Lung (tissue), 12 donors: Measurements from ENCODE around the gene LYZ. TPM values are rescaled to one million over a fixed set of nuclear protein-coding genes. Genes with fewer than 3 reads are reported as not detected.

Experiments
- ATAC-seq: fragments of 200-7000 bp; cut with Tn5 transposase; one replicate; pipeline ENCODE4 v1.9.1; 2020; ENCODE audit warnings: moderate number of reproducible peaks; ENCODE audit not compliant: insufficient read depth, low FRiP score
- DNase-seq, 3 donors: peaks; one replicate each; pipeline ENCODE4 v3.0.0-alpha.2; 2013 to 2017
- H3K27ac ChIP-seq, 2 donors: one replicate each; pipeline ENCODE4 v1.5.1; 2013; ENCODE audit warnings: mild to moderate bottlenecking in 2 of 2, moderate library complexity in 2 of 2, control low read depth in 1 of 2, inconsistent platforms in 1 of 2, low read depth in 1 of 2, low read length in 1 of 2
- H3K27me3 ChIP-seq, 3 donors: one replicate each; pipeline ENCODE4 v1.5.1; 2013; ENCODE audit warnings: low read length in 2 of 3; ENCODE audit not compliant: control insufficient read depth in 3 of 3, insufficient read depth in 3 of 3
- H3K36me3 ChIP-seq, 4 donors: one replicate each; pipeline ENCODE4 v1.5.1; 2013; ENCODE audit warnings: low read length in 4 of 4, mild to moderate bottlenecking in 1 of 4, moderate library complexity in 1 of 4; ENCODE audit not compliant: control insufficient read depth in 4 of 4, insufficient read depth in 4 of 4
- H3K4me1 ChIP-seq, 5 donors: one replicate each; pipeline ENCODE4 v1.5.1; 2013; ENCODE audit warnings: low read length in 5 of 5, mild to moderate bottlenecking in 2 of 5, moderate library complexity in 1 of 5; ENCODE audit not compliant: control insufficient read depth in 5 of 5, insufficient read depth in 5 of 5
- H3K4me3 ChIP-seq: one replicate; pipeline ENCODE4 v1.5.1; 2013; ENCODE audit warnings: mild to moderate bottlenecking, control low read depth, moderate library complexity
- H3K9ac ChIP-seq, 2 donors: one replicate each; pipeline ENCODE4 v1.5.1; 2013; ENCODE audit warnings: low read length in 2 of 2, control low read depth in 1 of 2; ENCODE audit not compliant: insufficient read depth in 1 of 2
- H3K9me3 ChIP-seq, 4 donors: one replicate each; pipeline ENCODE4 v1.5.1; 2013; ENCODE audit warnings: low read length in 3 of 4, mild to moderate bottlenecking in 1 of 4, moderate library complexity in 1 of 4; ENCODE audit not compliant: control insufficient read depth in 4 of 4, insufficient read depth in 3 of 4
- CTCF ChIP-seq: IDR thresholded peaks from 2 replicates; pipeline ENCODE4 v1.5.1; 2012; ENCODE audit warnings: mild to moderate bottlenecking; ENCODE audit errors: control extremely low read depth, extremely low read depth
- WGBS, 2 donors: extraction: QIAGEN DNeasy Blood & Tissue Kit; methylation state at CpG; one replicate each; pipeline ENCODE4 v1.1.7; 2013; 5-methylcytosine and 5-hydroxymethylcytosine counted together
- polyA plus RNA-seq, 2 donors: library from polyadenylated mRNA; stranded (reverse); fragments of 200-250 nt; gene quantifications; one replicate each; pipeline ENCODE4 v1.2.1, GENCODE V29; 2013
- total RNA-seq, 2 donors: library from RNA; depleted of rRNA in 1 of 2; stranded (reverse); fragments of >200 nt in 1 of 2; gene quantifications; one replicate each; pipeline ENCODE4 v1.2.1, GENCODE V29; 2014 to 2021
- donor health status: control.
- donor health status: control.
- donor health status: Bipolar disorder and iron deficiency.
- donor health status: healthy.
- donor health status: DM: yes; HTN: yes; CAD: no.

LYZ gene
- total and polyA plus RNA-seq, 4 donors = 171 to 448 (median 182) TPM

GRCh38 chr12:69350002-69350626, 1.9 kb downstream of the LYZ start:
- H3K9ac ChIP-seq = no peak overlapping the region
- no peaks in the 10 kb centered on the region for H3K27me3 ChIP-seq
- no peak overlapping the region for H3K4me3 ChIP-seq
- DNase-seq (no peak), ATAC-seq (no peak)
- no peaks in the 10 kb centered on the region for H3K4me1 ChIP-seq
- 37 to 68% methylated on average over 2 of the region's 2 CpGs for WGBS, 2 donors
- no peaks in the 10 kb centered on the region for H3K36me3 ChIP-seq
- no peak overlapping the region for H3K27ac ChIP-seq
- no peak for TF ChIP-seq CTCF
- no peaks in the 10 kb centered on the region for H3K9me3 ChIP-seq

- Histone ChIP-seq H3K9ac (no peak overlapping the region), H3K4me3 (no peak overlapping the region), H3K27ac (no peak overlapping the region), H3K9me3 (no peaks in the 10 kb centered on the region), H3K4me1 (no peaks in the 10 kb centered on the region), H3K36me3 (no peaks in the 10 kb centered on the region), H3K27me3 (no peaks in the 10 kb centered on the region)
- TF ChIP-seq CTCF = no peak
- WGBS, 2 donors = 54 to 81% methylated on average over 1 of the region's 1 CpG
- DNase-seq = no peak
- ATAC-seq = no peak
These were observed 2.6 kb downstream of the LYZ start for GRCh38 chr12:69350777-69351176.

- H3K27ac ChIP-seq = no peak overlapping the region
- no peak for ATAC-seq
- H3K9me3 ChIP-seq = no peaks in the 10 kb centered on the region
- H3K27me3 ChIP-seq = no peaks in the 10 kb centered on the region
- WGBS, 2 donors = 70 to 71% methylated on average over 2 of the region's 2 CpGs
- TF ChIP-seq CTCF = no peak
- DNase-seq = no peak
- no peak overlapping the region for H3K9ac ChIP-seq
- no peak overlapping the region for H3K4me3 ChIP-seq
- H3K4me1 ChIP-seq = no peaks in the 10 kb centered on the region
- H3K36me3 ChIP-seq = no peaks in the 10 kb centered on the region
These were observed 3.5 kb downstream of the LYZ start for GRCh38 chr12:69351462-69352236.
